ENCODE measurements around the gene SLC6A5.

DNA sequence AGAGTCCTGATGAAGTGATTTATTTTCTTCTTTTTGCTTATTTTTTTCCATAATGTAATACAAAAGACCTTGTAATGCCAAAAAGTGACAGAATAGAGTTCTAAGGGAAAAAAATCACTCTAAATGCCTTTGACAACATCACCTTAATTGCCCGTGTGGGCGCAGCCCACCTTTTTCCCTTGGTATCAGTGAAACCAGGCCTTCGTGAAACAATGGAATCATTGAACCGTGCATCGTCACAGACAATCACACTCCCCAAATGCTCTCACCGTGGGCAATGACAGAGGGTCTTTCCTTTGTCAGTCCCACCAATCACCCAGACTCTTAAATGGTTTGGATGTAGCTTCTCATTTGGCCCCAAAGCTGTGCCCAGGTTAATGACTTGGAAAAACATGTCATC lies 9.6 kb upstream of the SLC6A5 start:
- TF ChIP-seq EP300 (IDR thresholded peaks at IDR 0.05): no peak
- TF ChIP-seq, protein P1, sequence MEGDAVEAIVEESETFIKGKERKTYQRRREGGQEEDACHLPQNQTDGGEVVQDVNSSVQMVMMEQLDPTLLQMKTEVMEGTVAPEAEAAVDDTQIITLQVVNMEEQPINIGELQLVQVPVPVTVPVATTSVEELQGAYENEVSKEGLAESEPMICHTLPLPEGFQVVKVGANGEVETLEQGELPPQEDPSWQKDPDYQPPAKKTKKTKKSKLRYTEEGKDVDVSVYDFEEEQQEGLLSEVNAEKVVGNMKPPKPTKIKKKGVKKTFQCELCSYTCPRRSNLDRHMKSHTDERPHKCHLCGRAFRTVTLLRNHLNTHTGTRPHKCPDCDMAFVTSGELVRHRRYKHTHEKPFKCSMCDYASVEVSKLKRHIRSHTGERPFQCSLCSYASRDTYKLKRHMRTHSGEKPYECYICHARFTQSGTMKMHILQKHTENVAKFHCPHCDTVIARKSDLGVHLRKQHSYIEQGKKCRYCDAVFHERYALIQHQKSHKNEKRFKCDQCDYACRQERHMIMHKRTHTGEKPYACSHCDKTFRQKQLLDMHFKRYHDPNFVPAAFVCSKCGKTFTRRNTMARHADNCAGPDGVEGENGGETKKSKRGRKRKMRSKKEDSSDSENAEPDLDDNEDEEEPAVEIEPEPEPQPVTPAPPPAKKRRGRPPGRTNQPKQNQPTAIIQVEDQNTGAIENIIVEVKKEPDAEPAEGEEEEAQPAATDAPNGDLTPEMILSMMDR (IDR thresholded peaks at IDR 0.05): no peak
- no peak for TF ChIP-seq POLR2AphosphoS5 (IDR thresholded peaks at IDR 0.05)
- no peak for TF ChIP-seq POLR2A (IDR thresholded peaks at IDR 0.05)
